Sigmoid colon (tissue), 4 donors: ENCODE data around the gene DTX4.

Source experiments
- CTCF ChIP-seq, 4 experiments: fragments of 450-650 bp in 3 of 4; fragments of 200-600 bp in 1 of 4; IDR thresholded peaks; one replicate each; pipeline ENCODE4 v1.5.1; 2016 to 2019; ENCODE audit warnings: antibody characterized with exemption in 4 of 4, mild to moderate bottlenecking in 3 of 4, moderate library complexity in 2 of 4
- EP300 ChIP-seq, 4 donors: sonication (generic); formaldehyde crosslinking; IDR thresholded peaks; one replicate each; pipeline ENCODE4 v1.6.1; 2017; ENCODE audit warnings: antibody characterized with exemption in 4 of 4
- POLR2A ChIP-seq, 2 donors: fragments of 450-650 bp; IDR thresholded peaks; one replicate each; pipeline ENCODE4 v1.6.1; 2016; ENCODE audit warnings: antibody characterized with exemption in 2 of 2, mild to moderate bottlenecking in 2 of 2, moderate library complexity in 2 of 2

- no peak for TF ChIP-seq CTCF (IDR thresholded peaks at IDR 0.05)
- no peak for TF ChIP-seq POLR2A (IDR thresholded peaks at IDR 0.05)
- no peak for TF ChIP-seq EP300 (IDR thresholded peaks at IDR 0.05)
Measured at GRCh38 chr11:59247531-59248227, 75.7 kb downstream of the DTX4 start.
